ENCODE data around the gene SLC16A8. TPM values are rescaled to one million over a fixed set of nuclear protein-coding genes. Genes with fewer than 3 reads are reported as not detected.

Gene SLC16A8
- total RNA-seq, 2 donors from 2014 or later, result 0.28 TPM; not detected in 1

- DNase-seq (ENCODE audit: low spot score), result no peak
- H3K9me3 ChIP-seq, result no peaks in the 10 kb centered on the region
- H3K27me3 ChIP-seq, result no peaks in the 10 kb centered on the region
- H3K4me1 ChIP-seq, result peaks cover 0 to 12% of the 10 kb centered on the region in 2 donors
- no peak overlapping the region for H3K4me3 ChIP-seq
- no peaks in the 10 kb centered on the region for H3K36me3 ChIP-seq
- no peak for TF ChIP-seq CTCF (IDR thresholded peaks at IDR 0.05)
- H3K27ac ChIP-seq, result no peak overlapping the region
Observed at GRCh38 chr22:38115423-38116205, 31.6 kb upstream of the SLC16A8 start.

DNA sequence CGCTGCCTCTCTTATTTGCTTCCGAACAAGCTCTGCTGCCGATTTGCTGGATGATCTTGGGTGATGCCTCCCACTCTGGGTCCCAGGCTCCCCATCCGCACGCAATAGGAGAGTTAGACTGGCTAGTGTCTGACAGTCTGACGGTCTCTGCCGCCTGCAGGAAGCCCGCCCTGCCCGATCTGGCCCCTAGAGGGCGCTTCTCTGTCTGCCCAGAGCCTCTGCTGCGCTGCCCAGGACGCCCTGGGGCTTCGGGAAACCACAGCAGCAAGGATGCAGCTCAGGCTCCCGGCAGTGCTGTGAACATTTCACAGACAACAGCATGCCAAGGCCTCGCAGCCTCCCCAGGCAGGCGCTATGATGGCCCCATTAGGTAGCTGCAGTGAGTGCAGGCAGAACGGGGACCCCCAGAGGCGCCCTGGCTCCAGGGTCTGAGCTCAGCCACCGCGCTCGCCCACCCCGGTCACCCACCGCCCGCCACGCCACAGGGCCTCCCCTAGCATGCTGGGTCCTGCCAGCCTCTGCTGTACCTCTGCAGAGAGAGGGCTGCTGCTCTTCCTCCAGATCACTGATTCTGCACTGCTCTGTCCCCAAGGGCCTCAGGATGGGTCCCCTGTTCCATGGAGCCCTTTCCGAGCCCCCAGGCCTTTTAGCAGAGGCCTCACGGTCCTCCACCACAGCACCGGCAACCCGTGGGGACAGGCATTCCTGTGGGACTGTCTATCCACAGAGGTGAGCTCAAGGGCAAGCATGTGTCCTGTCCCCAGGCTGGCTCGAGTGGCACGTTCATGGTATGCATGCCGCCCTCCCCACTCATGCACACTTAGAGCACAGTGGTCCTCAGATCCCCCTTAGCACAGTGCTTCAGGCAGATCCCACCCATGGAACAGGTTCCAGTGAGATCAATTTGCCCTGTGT, 30.8 kb upstream of the SLC16A8 start:
- DNase-seq (ENCODE audit: low spot score), result peak; percentile 87
- Histone ChIP-seq H3K4me3 (no peak overlapping the region), H3K36me3 (no peaks in the 10 kb centered on the region), H3K9me3 (no peaks in the 10 kb centered on the region), H3K27ac (no peak overlapping the region), H3K27me3 (no peaks in the 10 kb centered on the region), H3K4me1 (peaks cover 0 to 12% of the 10 kb centered on the region in 2 donors)
- peak; percentile 92 to 95 for TF ChIP-seq CTCF (IDR thresholded peaks at IDR 0.05)

DNA sequence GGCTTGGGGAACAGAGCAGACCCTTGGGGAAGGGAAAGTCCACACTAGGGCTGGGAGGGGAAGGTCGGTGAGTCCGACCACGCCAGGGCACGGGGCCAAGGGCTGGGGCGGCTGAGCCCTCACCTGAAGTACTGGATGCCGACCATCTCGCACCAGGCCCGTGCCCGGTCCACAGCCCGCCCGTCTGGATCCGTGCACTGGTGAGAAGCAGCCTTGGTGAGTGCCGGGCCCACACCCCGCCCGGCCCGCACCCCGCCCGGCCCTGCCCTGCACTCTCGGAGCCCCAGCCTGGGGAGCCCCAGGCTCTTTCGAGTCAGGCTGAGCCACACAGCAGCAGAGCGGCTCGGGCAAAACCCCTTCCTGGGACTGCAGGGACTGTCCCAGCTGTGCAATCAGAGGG, 28.4 kb upstream of the SLC16A8 start:
- no peaks in the 10 kb centered on the region for H3K36me3 ChIP-seq
- no peak overlapping the region for H3K27ac ChIP-seq
- H3K4me3 ChIP-seq, result no peak overlapping the region
- H3K4me1 ChIP-seq, result peaks cover 0 to 19% of the 10 kb centered on the region in 2 donors
- DNase-seq (ENCODE audit: low spot score), result no peak
- H3K27me3 ChIP-seq, result no peaks in the 10 kb centered on the region
- no peak for TF ChIP-seq CTCF (IDR thresholded peaks at IDR 0.05)
- H3K9me3 ChIP-seq, result no peaks in the 10 kb centered on the region

DNA sequence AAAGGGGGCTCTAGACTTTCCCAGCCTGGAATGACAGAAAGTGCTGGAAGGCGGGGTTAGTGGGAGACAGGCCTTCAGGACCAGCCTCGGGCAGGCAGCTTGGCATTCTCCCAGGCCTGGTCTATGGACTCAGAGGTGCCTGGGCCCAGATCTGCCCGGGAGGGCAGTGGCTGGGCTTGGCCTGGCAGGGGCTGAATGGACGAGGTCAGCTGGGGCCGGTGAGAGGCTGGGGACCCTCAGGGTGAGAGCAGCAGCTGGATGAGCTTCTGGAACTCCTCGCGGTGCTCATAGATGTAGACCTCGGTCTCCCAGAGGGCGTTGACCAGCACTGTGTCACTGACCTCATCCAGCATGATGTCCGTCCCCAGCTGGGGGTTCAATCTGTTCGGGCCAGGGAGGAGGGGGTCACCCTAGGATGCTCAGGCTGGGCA, 28.0 kb upstream of the SLC16A8 start:
- TF ChIP-seq CTCF (IDR thresholded peaks at IDR 0.05), result no peak
- Histone ChIP-seq H3K4me1 (peaks cover 0 to 19% of the 10 kb centered on the region in 2 donors), H3K27ac (no peak overlapping the region), H3K9me3 (no peaks in the 10 kb centered on the region), H3K4me3 (no peak overlapping the region), H3K36me3 (no peaks in the 10 kb centered on the region), H3K27me3 (no peaks in the 10 kb centered on the region)
- no peak for DNase-seq (ENCODE audit: low spot score)

DNA sequence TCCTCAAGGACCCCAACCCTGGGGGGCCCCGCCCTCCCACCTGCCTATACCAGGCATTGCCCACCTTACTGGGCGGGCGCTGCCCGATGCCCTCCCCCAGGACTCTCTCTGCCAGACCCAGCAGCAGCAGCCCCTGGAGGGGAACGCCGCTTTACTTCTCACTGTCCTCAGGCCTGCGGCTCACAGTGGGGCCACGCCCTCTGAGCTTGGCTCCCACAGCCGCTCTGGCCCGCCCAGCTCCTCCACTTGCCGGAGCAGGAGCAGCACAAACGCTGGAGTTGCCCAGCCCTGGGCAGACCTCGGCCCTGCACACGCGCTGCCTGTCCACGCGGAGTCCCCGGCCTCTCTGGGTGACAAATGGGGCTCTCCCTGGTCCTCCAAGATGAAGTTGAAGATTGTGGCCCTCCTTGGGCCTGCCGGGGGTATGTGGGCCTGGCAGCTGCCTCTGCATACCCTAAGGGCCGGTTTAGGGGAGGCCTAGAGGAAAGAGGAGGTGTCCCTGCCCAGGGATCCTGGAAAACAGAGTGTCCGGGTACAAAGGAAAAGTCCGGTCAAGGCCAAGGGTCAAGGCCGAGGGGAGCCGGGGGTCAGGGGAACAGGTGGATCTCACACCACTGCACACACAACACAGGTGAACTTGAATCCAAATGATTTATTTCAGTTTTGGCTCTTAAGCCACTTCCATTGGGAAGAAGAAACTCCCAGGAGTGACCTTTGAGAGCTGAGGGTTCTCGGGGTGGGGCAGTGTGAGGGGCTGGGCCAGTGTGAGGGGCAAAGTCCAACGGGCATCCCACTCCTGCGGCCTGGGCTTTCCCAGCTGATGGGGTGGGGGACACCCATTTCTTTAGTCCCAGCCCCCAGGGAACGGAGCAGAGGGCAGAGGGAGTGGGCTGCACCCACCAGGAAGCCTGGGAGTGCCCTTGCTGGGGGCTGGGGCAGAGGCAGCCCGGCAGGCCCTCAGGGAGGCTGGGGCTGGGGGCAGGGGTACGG, 27.2 kb upstream of the SLC16A8 start:
- no peaks in the 10 kb centered on the region for H3K36me3 ChIP-seq
- no peaks in the 10 kb centered on the region for H3K27me3 ChIP-seq
- no peak overlapping the region for H3K27ac ChIP-seq
- no peak overlapping the region for H3K4me3 ChIP-seq
- no peak for DNase-seq (ENCODE audit: low spot score)
- H3K9me3 ChIP-seq, result no peaks in the 10 kb centered on the region
- H3K4me1 ChIP-seq, result peaks cover 0 to 19% of the 10 kb centered on the region in 2 donors
- no peak for TF ChIP-seq CTCF (IDR thresholded peaks at IDR 0.05)

Data from right atrium auricular region (tissue), 2 donors.